Measurements from ENCODE around the gene PARD3B.

The PARD3B gene

GRCh38 chr2:205650931-205651330, 1105.7 kb downstream of the PARD3B start:
- Histone ChIP-seq H3K9ac (ENCODE audit: low read depth, low read length) (no peak overlapping the region), H3K36me3 (ENCODE audit: insufficient read depth, low read length) (no peaks in the 10 kb centered on the region), H3K4me3 (ENCODE audit: low read length) (no peak overlapping the region), H3K27me3 (ENCODE audit: control insufficient read depth, insufficient read depth, low read length) (no peaks in the 10 kb centered on the region), H3K9me3 (replicated peaks; ENCODE audit: low read length) (no peaks in the 10 kb centered on the region), H3K4me1 (ENCODE audit: control insufficient read depth, insufficient read depth, low read length) (peaks cover 13% of the 10 kb centered on the region), H3K4me2 (ENCODE audit: low read length) (no peak overlapping the region)

DNA sequence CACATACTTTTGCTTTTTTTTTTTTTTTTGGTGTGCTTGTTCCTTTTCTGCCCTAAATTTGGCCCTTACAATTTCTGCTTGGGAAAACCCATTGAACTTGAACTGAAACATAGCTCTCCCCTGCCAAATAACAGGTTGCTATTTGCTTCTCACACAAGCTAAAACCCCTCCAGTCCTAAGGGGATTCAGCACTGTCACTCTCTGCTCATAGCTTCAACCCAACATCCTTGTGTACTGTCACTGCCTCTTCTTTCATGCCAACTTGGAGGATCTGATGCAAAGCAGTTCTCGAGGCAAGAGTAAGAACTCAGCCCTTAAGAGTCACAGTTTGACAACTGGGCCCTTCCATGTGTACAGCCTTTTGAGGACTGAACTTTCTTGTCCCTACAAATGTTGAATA, 1106.4 kb downstream of the PARD3B start:
- Histone ChIP-seq H3K4me3 (ENCODE audit: low read length) (no peak overlapping the region), H3K27me3 (ENCODE audit: control insufficient read depth, insufficient read depth, low read length) (no peaks in the 10 kb centered on the region), H3K4me2 (ENCODE audit: low read length) (no peak overlapping the region), H3K36me3 (ENCODE audit: insufficient read depth, low read length) (no peaks in the 10 kb centered on the region), H3K4me1 (ENCODE audit: control insufficient read depth, insufficient read depth, low read length) (peaks cover 18% of the 10 kb centered on the region), H3K9me3 (replicated peaks; ENCODE audit: low read length) (no peaks in the 10 kb centered on the region), H3K9ac (ENCODE audit: low read depth, low read length) (no peak overlapping the region)

- Histone ChIP-seq H3K4me1 (ENCODE audit: control insufficient read depth, insufficient read depth, low read length) (peaks cover 40% of the 10 kb centered on the region), H3K9me3 (replicated peaks; ENCODE audit: low read length) (no peaks in the 10 kb centered on the region), H3K27me3 (ENCODE audit: control insufficient read depth, insufficient read depth, low read length) (no peaks in the 10 kb centered on the region), H3K9ac (ENCODE audit: low read depth, low read length) (no peak overlapping the region), H3K4me3 (ENCODE audit: low read length) (no peak overlapping the region), H3K4me2 (ENCODE audit: low read length) (peak overlapping the region; percentile 23), H3K36me3 (ENCODE audit: insufficient read depth, low read length) (no peaks in the 10 kb centered on the region)
These were observed 1109.8 kb downstream of the PARD3B start for GRCh38 chr2:205654878-205655605.

DNA sequence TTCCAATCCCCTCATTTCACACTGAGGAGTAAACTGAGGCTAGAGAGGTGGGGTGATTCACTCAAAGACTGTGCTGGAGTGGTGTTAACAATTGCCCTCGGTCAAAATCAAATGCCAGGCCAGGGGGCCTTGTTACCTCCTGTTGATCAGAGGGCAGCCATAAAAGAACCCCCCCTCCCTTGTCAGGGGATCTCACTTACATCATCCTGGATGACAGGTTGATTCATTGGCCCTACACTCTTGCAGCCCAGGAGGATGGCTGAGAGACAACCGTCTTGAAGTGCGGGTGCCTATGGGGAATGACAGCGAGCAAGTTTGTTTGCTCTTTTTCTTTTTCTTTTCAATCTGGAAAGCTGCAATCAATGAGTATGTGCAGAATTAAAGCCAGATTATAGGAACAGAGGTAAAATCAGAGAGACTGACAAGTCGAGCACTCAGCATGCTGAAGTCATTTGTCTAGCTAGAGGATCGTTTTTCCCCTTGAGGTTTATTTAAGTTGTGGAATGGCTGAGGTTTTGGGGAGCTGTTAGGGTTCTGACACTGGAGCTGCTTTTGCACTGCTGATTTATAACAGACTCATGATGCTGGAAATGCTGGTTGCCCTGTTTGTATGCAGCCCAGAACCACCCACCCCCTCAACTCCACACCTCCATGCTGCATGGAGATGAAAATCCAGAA, 1110.6 kb downstream of the PARD3B start:
- H3K4me2 ChIP-seq (ENCODE audit: low read length), result no peak overlapping the region
- no peak overlapping the region for H3K4me3 ChIP-seq (ENCODE audit: low read length)
- H3K4me1 ChIP-seq (ENCODE audit: control insufficient read depth, insufficient read depth, low read length), result peaks cover 49% of the 10 kb centered on the region
- H3K27me3 ChIP-seq (ENCODE audit: control insufficient read depth, insufficient read depth, low read length), result no peaks in the 10 kb centered on the region
- no peak overlapping the region for H3K9ac ChIP-seq (ENCODE audit: low read depth, low read length)
- H3K9me3 ChIP-seq (replicated peaks; ENCODE audit: low read length), result no peaks in the 10 kb centered on the region
- no peaks in the 10 kb centered on the region for H3K36me3 ChIP-seq (ENCODE audit: insufficient read depth, low read length)

- Histone ChIP-seq H3K27me3 (ENCODE audit: control insufficient read depth, insufficient read depth, low read length) (no peaks in the 10 kb centered on the region), H3K4me1 (ENCODE audit: control insufficient read depth, insufficient read depth, low read length) (peaks cover 54% of the 10 kb centered on the region), H3K9me3 (replicated peaks; ENCODE audit: low read length) (no peaks in the 10 kb centered on the region), H3K4me3 (ENCODE audit: low read length) (no peak overlapping the region), H3K36me3 (ENCODE audit: insufficient read depth, low read length) (no peaks in the 10 kb centered on the region), H3K9ac (ENCODE audit: low read depth, low read length) (no peak overlapping the region), H3K4me2 (ENCODE audit: low read length) (no peak overlapping the region)
These were observed 1111.2 kb downstream of the PARD3B start for GRCh38 chr2:205656461-205656860.

- no peaks in the 10 kb centered on the region for H3K9me3 ChIP-seq (replicated peaks; ENCODE audit: low read length)
- no peak overlapping the region for H3K4me3 ChIP-seq (ENCODE audit: low read length)
- H3K4me1 ChIP-seq (ENCODE audit: control insufficient read depth, insufficient read depth, low read length), result peaks cover 54% of the 10 kb centered on the region
- H3K27me3 ChIP-seq (ENCODE audit: control insufficient read depth, insufficient read depth, low read length), result no peaks in the 10 kb centered on the region
- no peak overlapping the region for H3K4me2 ChIP-seq (ENCODE audit: low read length)
- H3K9ac ChIP-seq (ENCODE audit: low read depth, low read length), result no peak overlapping the region
- no peaks in the 10 kb centered on the region for H3K36me3 ChIP-seq (ENCODE audit: insufficient read depth, low read length)
These were observed 1111.7 kb downstream of the PARD3B start for GRCh38 chr2:205656941-205657340.

DNA sequence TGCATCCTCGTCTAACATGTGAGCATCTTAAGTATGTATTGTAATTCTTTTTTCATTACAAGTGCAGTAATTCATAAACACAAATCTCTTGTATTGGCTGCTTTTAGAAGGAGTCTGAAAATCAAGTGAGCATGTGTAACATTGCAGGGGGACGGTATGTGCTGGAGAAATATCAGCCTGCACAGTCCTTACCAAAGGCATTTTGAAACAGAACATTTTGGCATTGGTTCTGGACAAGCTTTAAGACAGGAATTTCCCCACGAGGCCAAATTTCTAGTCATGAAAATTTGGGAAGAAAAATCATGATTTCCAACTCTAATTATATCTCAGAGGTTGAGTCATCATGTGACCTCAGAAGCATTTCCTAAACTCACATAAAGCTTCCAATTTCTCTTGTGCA, 1112.3 kb downstream of the PARD3B start:
- no peak overlapping the region for H3K4me3 ChIP-seq (ENCODE audit: low read length)
- H3K9me3 ChIP-seq (replicated peaks; ENCODE audit: low read length), result no peaks in the 10 kb centered on the region
- peaks cover 56% of the 10 kb centered on the region for H3K4me1 ChIP-seq (ENCODE audit: control insufficient read depth, insufficient read depth, low read length)
- H3K27me3 ChIP-seq (ENCODE audit: control insufficient read depth, insufficient read depth, low read length), result no peaks in the 10 kb centered on the region
- H3K36me3 ChIP-seq (ENCODE audit: insufficient read depth, low read length), result no peaks in the 10 kb centered on the region
- H3K4me2 ChIP-seq (ENCODE audit: low read length), result peak overlapping the region; percentile 9
- H3K9ac ChIP-seq (ENCODE audit: low read depth, low read length), result no peak overlapping the region

GRCh38 chr2:205658068-205658467, 1112.8 kb downstream of the PARD3B start:
- H3K9me3 ChIP-seq (replicated peaks; ENCODE audit: low read length), result no peaks in the 10 kb centered on the region
- no peak overlapping the region for H3K9ac ChIP-seq (ENCODE audit: low read depth, low read length)
- H3K36me3 ChIP-seq (ENCODE audit: insufficient read depth, low read length), result no peaks in the 10 kb centered on the region
- H3K4me1 ChIP-seq (ENCODE audit: control insufficient read depth, insufficient read depth, low read length), result peaks cover 56% of the 10 kb centered on the region
- H3K4me3 ChIP-seq (ENCODE audit: low read length), result no peak overlapping the region
- H3K4me2 ChIP-seq (ENCODE audit: low read length), result no peak overlapping the region
- no peaks in the 10 kb centered on the region for H3K27me3 ChIP-seq (ENCODE audit: control insufficient read depth, insufficient read depth, low read length)

- Histone ChIP-seq H3K9me3 (replicated peaks; ENCODE audit: low read length) (no peaks in the 10 kb centered on the region), H3K9ac (ENCODE audit: low read depth, low read length) (no peak overlapping the region), H3K27me3 (ENCODE audit: control insufficient read depth, insufficient read depth, low read length) (no peaks in the 10 kb centered on the region), H3K4me3 (ENCODE audit: low read length) (no peak overlapping the region), H3K4me2 (ENCODE audit: low read length) (no peak overlapping the region), H3K4me1 (ENCODE audit: control insufficient read depth, insufficient read depth, low read length) (peaks cover 56% of the 10 kb centered on the region), H3K36me3 (ENCODE audit: insufficient read depth, low read length) (no peaks in the 10 kb centered on the region)
These were observed 1113.3 kb downstream of the PARD3B start for GRCh38 chr2:205658572-205658971.

DNA sequence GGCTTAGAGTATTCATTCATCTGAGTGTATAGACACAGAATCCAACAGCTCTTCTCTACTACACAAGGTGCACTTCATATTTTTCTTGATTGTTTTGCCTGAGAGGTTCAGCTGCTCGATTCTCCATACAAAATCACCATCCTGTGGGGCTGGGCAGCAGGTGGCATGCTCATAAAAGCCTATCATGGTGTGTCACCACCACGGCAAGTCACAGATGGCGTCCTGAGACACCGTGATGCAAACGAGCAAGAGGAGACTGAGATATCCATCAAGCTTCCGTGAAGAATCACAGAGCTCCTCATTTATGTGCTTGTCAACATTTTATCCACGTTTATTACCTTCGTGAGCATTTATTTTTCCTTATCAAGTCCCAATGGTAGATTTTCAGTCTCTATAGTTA, 1114.6 kb downstream of the PARD3B start:
- Histone ChIP-seq H3K27me3 (ENCODE audit: control insufficient read depth, insufficient read depth, low read length) (no peaks in the 10 kb centered on the region), H3K4me1 (ENCODE audit: control insufficient read depth, insufficient read depth, low read length) (peaks cover 53% of the 10 kb centered on the region), H3K36me3 (ENCODE audit: insufficient read depth, low read length) (no peaks in the 10 kb centered on the region), H3K4me3 (ENCODE audit: low read length) (peak overlapping the region; percentile 45), H3K4me2 (ENCODE audit: low read length) (peak overlapping the region; percentile 83), H3K9me3 (replicated peaks; ENCODE audit: low read length) (no peaks in the 10 kb centered on the region), H3K9ac (ENCODE audit: low read depth, low read length) (peak overlapping the region; percentile 39)

DNA sequence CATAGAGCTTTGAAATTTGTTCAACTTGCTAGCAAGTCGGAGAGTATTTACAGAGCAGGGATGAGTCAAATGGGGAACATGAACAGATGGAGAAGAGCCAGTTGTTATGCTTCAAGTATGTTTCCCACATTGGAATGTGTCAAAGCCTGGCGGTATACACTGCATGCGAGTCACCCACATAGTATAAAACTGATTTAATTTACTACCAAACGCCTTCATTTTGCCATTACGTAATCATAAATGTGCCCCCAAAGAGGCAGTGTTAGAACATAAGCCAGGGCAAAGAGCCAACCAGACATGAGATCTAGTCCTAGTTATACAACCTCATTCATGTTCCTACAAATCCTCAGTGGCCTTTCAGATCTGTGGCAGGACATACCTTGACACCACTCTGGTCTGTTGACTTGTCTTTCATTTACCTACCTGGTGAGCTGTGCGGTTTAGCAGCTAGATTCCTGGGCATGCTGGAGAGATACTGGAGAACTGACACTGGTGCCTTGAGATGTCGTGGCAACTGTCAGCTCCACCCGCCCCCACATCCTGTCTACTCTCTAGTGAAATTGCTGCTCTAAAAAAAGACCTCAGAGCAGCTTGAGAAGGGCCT, 1115.3 kb downstream of the PARD3B start:
- H3K4me1 ChIP-seq (ENCODE audit: control insufficient read depth, insufficient read depth, low read length), result peaks cover 46% of the 10 kb centered on the region
- no peaks in the 10 kb centered on the region for H3K9me3 ChIP-seq (replicated peaks; ENCODE audit: low read length)
- H3K27me3 ChIP-seq (ENCODE audit: control insufficient read depth, insufficient read depth, low read length), result no peaks in the 10 kb centered on the region
- peak overlapping the region; percentile 83 for H3K4me2 ChIP-seq (ENCODE audit: low read length)
- peak overlapping the region; percentile 55 for H3K4me3 ChIP-seq (ENCODE audit: low read length)
- H3K36me3 ChIP-seq (ENCODE audit: insufficient read depth, low read length), result no peaks in the 10 kb centered on the region
- peak overlapping the region; percentile 64 for H3K9ac ChIP-seq (ENCODE audit: low read depth, low read length)

Data from skeletal muscle satellite cell (primary cell).